A673 (cell line): ENCODE data around the gene GYG1.

Source experiments
- CTCF ChIP-seq: fragments of 300-800, 200-600 bp; sonication (generic); conservative IDR thresholded peaks from 2 replicates; pipeline ENCODE4 v1.5.1; 2017; ENCODE audit warnings: low read depth, mild to moderate bottlenecking, antibody characterized with exemption, low read length, moderate library complexity, mixed read lengths
- EZH2 ChIP-seq: fragments of 200-600 bp; sonication (generic); IDR thresholded peaks from 2 replicates; pipeline ENCODE4 v1.6.1; 2017; ENCODE audit warnings: borderline replicate concordance, low read depth, mild to moderate bottlenecking, mixed read lengths, antibody characterized with exemption, low read length; ENCODE audit not compliant: poor library complexity, severe bottlenecking

- TF ChIP-seq CTCF (no peak), EZH2 (no peak)
Observed at GRCh38 chr3:149013726-149014125, 22.4 kb downstream of the GYG1 start.
